ENCODE measurements around the gene SGMS1. TPM values are rescaled to one million over a fixed set of nuclear protein-coding genes. Genes with fewer than 3 reads are reported as not detected.
"Not testable (repeated sequence)": the region's sequence is repeated elsewhere in the genome, so short reads cannot be mapped to it uniquely, and the experiment has no call there.

The SGMS1 gene
- total RNA-seq = 10 to 100 TPM; 24.5 to 26.0 (median 24.9) TPM
- polyA plus RNA-seq = 12.0 TPM
- long read RNA-seq, donor 1, transcript SGMS1-202 (11 exons, 3,744 nt) = major isoform, 31 of 57 reads
- long read RNA-seq, donor 1, partial matches to known transcripts = 8 of 57 reads
- long read RNA-seq, donor 1, other reads (novel, unspliced or antisense) = 18 of 57 reads
- long read RNA-seq, donor 2, transcript SGMS1-202 (11 exons, 3,744 nt) = major isoform, 15 of 27 reads
- long read RNA-seq, donor 2, partial matches to known transcripts = 3 of 27 reads
- long read RNA-seq, donor 2, other reads (novel, unspliced or antisense) = 9 of 27 reads
- long read RNA-seq, donor 3, transcript SGMS1-202 (11 exons, 3,744 nt) = major isoform, 91 of 141 reads
- long read RNA-seq, donor 3, partial matches to known transcripts = 16 of 141 reads
- long read RNA-seq, donor 3, other reads (novel, unspliced or antisense) = 34 of 141 reads
- long read RNA-seq, donor 4, transcript SGMS1-202 (11 exons, 3,744 nt) = major isoform, 14 of 25 reads
- long read RNA-seq, donor 4, partial matches to known transcripts = 0 of 25 reads
- long read RNA-seq, donor 4, other reads (novel, unspliced or antisense) = 11 of 25 reads

GRCh38 chr10:50623663-50624412 is at the start of gene SGMS1:
TSS of gene SGMS1 (minus strand) at chr10:50623956. CDS start at chr10:50344114, 279,842 bp downstream.
- peak; percentile 84 to 85 for ATAC-seq
- Histone ChIP-seq H3K4me1 (ENCODE audit: control insufficient read depth, insufficient read depth, low read length) (peaks cover 1% of the 10 kb centered on the region), H3K4me3 (ENCODE audit: low read length) (peak within 1 kb of the TSS; percentile 95), H3K9me3 (ENCODE audit: control insufficient read depth, low read length) (no peaks in the 10 kb centered on the region), H3K27ac (ENCODE audit: low read length) (peak within 1 kb of the TSS; percentile 98), H3K27me3 (ENCODE audit: control insufficient read depth, insufficient read depth) (no peaks in the 10 kb centered on the region)
- DNase-seq = peak; percentile 90 to 97 (median 96)
- intact Hi-C loops (cut with DNase I) = loop anchor here (5.0 to 10.0 kb wide), 6 partner anchors 67 to 299 kb away; no protein-coding TSS in a partner anchor
- under 1% methylated on average over 74 of the region's 74 CpGs for WGBS

GRCh38 chr10:50672152-50672551 is 48.4 kb upstream of the SGMS1 start:
- WGBS = 92% methylated on average over 1 of the region's 1 CpG

GRCh38 chr10:50671645-50672044 is 47.9 kb upstream of the SGMS1 start:
- WGBS = 90% methylated on average over 2 of the region's 2 CpGs
- intact Hi-C loops (cut with DNase I); H3K27ac ChIP-seq (ENCODE audit: low read length): not testable (repeated sequence)

More at GRCh38 chr10:50672152-50672551, 48.4 kb upstream of the SGMS1 start:
- intact Hi-C loops (cut with DNase I); ATAC-seq; H3K4me3 ChIP-seq (ENCODE audit: low read length); H3K27ac ChIP-seq (ENCODE audit: low read length); H3K4me1 ChIP-seq (ENCODE audit: control insufficient read depth, insufficient read depth, low read length); H3K9me3 ChIP-seq (ENCODE audit: control insufficient read depth, low read length); H3K27me3 ChIP-seq (ENCODE audit: control insufficient read depth, insufficient read depth); DNase-seq: not testable (repeated sequence)

GRCh38 chr10:50669957-50670356 is 46.2 kb upstream of the SGMS1 start:
- DNase-seq; H3K9me3 ChIP-seq (ENCODE audit: control insufficient read depth, low read length); H3K27ac ChIP-seq (ENCODE audit: low read length); intact Hi-C loops (cut with DNase I); H3K4me1 ChIP-seq (ENCODE audit: control insufficient read depth, insufficient read depth, low read length); H3K4me3 ChIP-seq (ENCODE audit: low read length); ATAC-seq; H3K27me3 ChIP-seq (ENCODE audit: control insufficient read depth, insufficient read depth): not testable (repeated sequence)
- WGBS = 79% methylated on average over 3 of the region's 6 CpGs

More at GRCh38 chr10:50671645-50672044, 47.9 kb upstream of the SGMS1 start:
- ATAC-seq; H3K9me3 ChIP-seq (ENCODE audit: control insufficient read depth, low read length); H3K4me1 ChIP-seq (ENCODE audit: control insufficient read depth, insufficient read depth, low read length); H3K4me3 ChIP-seq (ENCODE audit: low read length); H3K27me3 ChIP-seq (ENCODE audit: control insufficient read depth, insufficient read depth); DNase-seq: not testable (repeated sequence)

- H3K27me3 ChIP-seq (ENCODE audit: control insufficient read depth, insufficient read depth); DNase-seq; ATAC-seq; H3K9me3 ChIP-seq (ENCODE audit: control insufficient read depth, low read length); H3K4me3 ChIP-seq (ENCODE audit: low read length); H3K4me1 ChIP-seq (ENCODE audit: control insufficient read depth, insufficient read depth, low read length); H3K27ac ChIP-seq (ENCODE audit: low read length); intact Hi-C loops (cut with DNase I): not testable (repeated sequence)
- 56% methylated on average over 1 of the region's 1 CpG for WGBS
These were observed 43.6 kb upstream of the SGMS1 start for GRCh38 chr10:50667353-50667752.

GRCh38 chr10:50662420-50662819 is 38.7 kb upstream of the SGMS1 start:
- ATAC-seq; H3K4me3 ChIP-seq (ENCODE audit: low read length); H3K9me3 ChIP-seq (ENCODE audit: control insufficient read depth, low read length); DNase-seq; H3K27me3 ChIP-seq (ENCODE audit: control insufficient read depth, insufficient read depth); intact Hi-C loops (cut with DNase I); H3K27ac ChIP-seq (ENCODE audit: low read length); H3K4me1 ChIP-seq (ENCODE audit: control insufficient read depth, insufficient read depth, low read length): not testable (repeated sequence)
- 93% methylated on average over 5 of the region's 5 CpGs for WGBS

GRCh38 chr10:50661563-50661962 is 37.8 kb upstream of the SGMS1 start:
- H3K27ac ChIP-seq (ENCODE audit: low read length); intact Hi-C loops (cut with DNase I); ATAC-seq; H3K9me3 ChIP-seq (ENCODE audit: control insufficient read depth, low read length); H3K4me3 ChIP-seq (ENCODE audit: low read length); H3K4me1 ChIP-seq (ENCODE audit: control insufficient read depth, insufficient read depth, low read length); DNase-seq; H3K27me3 ChIP-seq (ENCODE audit: control insufficient read depth, insufficient read depth): not testable (repeated sequence)
- 81% methylated on average over 4 of the region's 4 CpGs for WGBS

- ATAC-seq = peak; percentile 69 to 90
- WGBS = 65% methylated on average over 32 of the region's 32 CpGs
These were observed 36.3 kb upstream of the SGMS1 start for GRCh38 chr10:50659865-50660730.

GRCh38 chr10:50659016-50659864 is 35.5 kb upstream of the SGMS1 start:
- H3K4me3 ChIP-seq (ENCODE audit: low read length); intact Hi-C loops (cut with DNase I); H3K27ac ChIP-seq (ENCODE audit: low read length); DNase-seq; H3K4me1 ChIP-seq (ENCODE audit: control insufficient read depth, insufficient read depth, low read length); H3K9me3 ChIP-seq (ENCODE audit: control insufficient read depth, low read length); H3K27me3 ChIP-seq (ENCODE audit: control insufficient read depth, insufficient read depth): not testable (repeated sequence)
- peak in 1 of 2 donors; percentile 17 for ATAC-seq
- 93% methylated on average over 35 of the region's 35 CpGs for WGBS

More at GRCh38 chr10:50659865-50660730, 36.3 kb upstream of the SGMS1 start:
- H3K9me3 ChIP-seq (ENCODE audit: control insufficient read depth, low read length); H3K4me3 ChIP-seq (ENCODE audit: low read length); H3K4me1 ChIP-seq (ENCODE audit: control insufficient read depth, insufficient read depth, low read length); H3K27me3 ChIP-seq (ENCODE audit: control insufficient read depth, insufficient read depth); intact Hi-C loops (cut with DNase I); H3K27ac ChIP-seq (ENCODE audit: low read length): not testable (repeated sequence)
- DNase-seq = peak in 2 of 3 donors; percentile 49 to 80

Measured in right cardiac atrium (tissue), 5 donors.